Endothelial cell (in vitro differentiated cells): ENCODE measurements around the gene MORC4. TPM values are rescaled to one million over a fixed set of nuclear protein-coding genes. Genes with fewer than 3 reads are reported as not detected.
"Not testable (repeated sequence)": the region's sequence is repeated elsewhere in the genome, so short reads cannot be mapped to it uniquely, and the experiment has no call there.

ENCODE experiments used
- DNase-seq: peaks from one replicate; pipeline ENCODE4 v3.0.0; 2021; ENCODE audit warnings: low spot score
- H3K27ac Mint-ChIP-seq: one replicate; pipeline ENCODE4 v1.8.0; 2021; ENCODE audit warnings: mixed read lengths, inconsistent platforms; ENCODE audit not compliant: unreplicated experiment
- H3K27me3 Mint-ChIP-seq: one replicate; pipeline ENCODE4 v1.8.0; 2021; ENCODE audit warnings: mild to moderate bottlenecking, moderate library complexity, mixed read lengths, inconsistent platforms; ENCODE audit not compliant: unreplicated experiment
- H3K36me3 Mint-ChIP-seq: one replicate; pipeline ENCODE4 v1.8.0; 2021; ENCODE audit warnings: mild to moderate bottlenecking, low read depth, mixed read lengths, inconsistent platforms; ENCODE audit not compliant: unreplicated experiment
- H3K4me1 Mint-ChIP-seq: one replicate; pipeline ENCODE4 v1.8.0; 2021; ENCODE audit warnings: mild to moderate bottlenecking, mixed read lengths, inconsistent platforms; ENCODE audit not compliant: unreplicated experiment
- H3K4me3 Mint-ChIP-seq: one replicate; pipeline ENCODE4 v1.8.0; 2021; ENCODE audit warnings: mild to moderate bottlenecking, mixed read lengths, inconsistent platforms; ENCODE audit not compliant: unreplicated experiment
- H3K9me3 Mint-ChIP-seq: one replicate; pipeline ENCODE4 v1.8.0; 2021; ENCODE audit warnings: mixed read lengths, inconsistent platforms; ENCODE audit not compliant: unreplicated experiment
- CTCF ChIP-seq: fragments of 200-600 bp; sonication (generic); IDR thresholded peaks from one replicate; pipeline ENCODE4 v1.5.0; 2021; ENCODE audit warnings: antibody characterized with exemption; ENCODE audit not compliant: unreplicated experiment
- total RNA-seq: library from RNA; stranded (reverse); fragmentation: NEBNext Ultra II Directional; extraction: Animal tissue kit (Norgen Biotek cat#: 25700); gene quantifications from one replicate; pipeline ENCODE4 v1.2.1, GENCODE V29; 2021; ENCODE audit not compliant: unreplicated experiment

Gene MORC4
- total RNA-seq, 1 donor from 2014 or later = 4.5 TPM

GRCh38 chrX:106980952-106981626 is 18.9 kb downstream of the MORC4 start:
- no peak overlapping the region for H3K27ac Mint-ChIP-seq
- H3K27me3 Mint-ChIP-seq = peaks cover 1% of the 10 kb centered on the region
- H3K36me3 Mint-ChIP-seq = no peaks in the 10 kb centered on the region
- DNase-seq = no peak
- no peak overlapping the region for H3K4me3 Mint-ChIP-seq
- TF ChIP-seq CTCF = no peak
- H3K4me1 Mint-ChIP-seq = no peaks in the 10 kb centered on the region
- H3K9me3 Mint-ChIP-seq = no peaks in the 10 kb centered on the region

- no peaks in the 10 kb centered on the region for H3K4me1 Mint-ChIP-seq
- H3K27ac Mint-ChIP-seq = no peak overlapping the region
- H3K36me3 Mint-ChIP-seq = no peaks in the 10 kb centered on the region
- H3K4me3 Mint-ChIP-seq = no peak overlapping the region
- no peak for DNase-seq
- H3K27me3 Mint-ChIP-seq = peaks cover 1% of the 10 kb centered on the region
- H3K9me3 Mint-ChIP-seq = no peaks in the 10 kb centered on the region
- no peak for TF ChIP-seq CTCF
Measured at GRCh38 chrX:106976416-106976815, 23.6 kb downstream of the MORC4 start.

- Mint-ChIP-seq H3K4me1 (no peaks in the 10 kb centered on the region), H3K4me3 (no peak overlapping the region), H3K27me3 (peaks cover 1% of the 10 kb centered on the region), H3K36me3 (no peaks in the 10 kb centered on the region), H3K27ac (no peak overlapping the region), H3K9me3 (no peaks in the 10 kb centered on the region)
- no peak for TF ChIP-seq CTCF
- no peak for DNase-seq
Measured at GRCh38 chrX:106973433-106974149, 26.4 kb downstream of the MORC4 start.

GRCh38 chrX:106972896-106973295 is 27.1 kb downstream of the MORC4 start:
- TF ChIP-seq CTCF = no peak
- no peak overlapping the region for H3K4me3 Mint-ChIP-seq
- no peaks in the 10 kb centered on the region for H3K9me3 Mint-ChIP-seq
- H3K27ac Mint-ChIP-seq = no peak overlapping the region
- no peaks in the 10 kb centered on the region for H3K36me3 Mint-ChIP-seq
- H3K27me3 Mint-ChIP-seq = no peaks in the 10 kb centered on the region
- no peaks in the 10 kb centered on the region for H3K4me1 Mint-ChIP-seq
- no peak for DNase-seq

- H3K4me1 Mint-ChIP-seq, H3K27me3 Mint-ChIP-seq, H3K9me3 Mint-ChIP-seq, H3K36me3 Mint-ChIP-seq, H3K4me3 Mint-ChIP-seq, H3K27ac Mint-ChIP-seq, DNase-seq: not testable (repeated sequence)
Measured at GRCh38 chrX:106966547-106966946, 33.5 kb downstream of the MORC4 start.
